GM03348 (cell line): ENCODE measurements around the gene ASIP.
A peak's percentile ranks its signal among the peaks of the same experiment; 100 is the strongest.
"Not testable (repeated sequence)": the region's sequence is repeated elsewhere in the genome, so short reads cannot be mapped to it uniquely, and the experiment has no call there.

ENCODE experiments used
- DNase-seq: peaks from one replicate; pipeline ENCODE4 v3.0.0; 2012; ENCODE audit warnings: low spot score

The ASIP gene

GRCh38 chr20:34240693-34241615 lies at the start of gene ASIP:
Gene ASIP, plus strand, starts transcription at chr20:34241423. Its CDS starts 18,952 bp downstream, at chr20:34260375.
- DNase-seq: no peak

GRCh38 chr20:34193051-34193450 lies 48.2 kb upstream of the ASIP start:
- no peak for DNase-seq

GRCh38 chr20:34199183-34199582 lies 42.0 kb upstream of the ASIP start:
- no peak for DNase-seq

GRCh38 chr20:34200023-34200422 lies 41.2 kb upstream of the ASIP start:
- DNase-seq: no peak

GRCh38 chr20:34201531-34201930 lies 39.7 kb upstream of the ASIP start:
- no peak for DNase-seq

- not testable (repeated sequence) for DNase-seq
Measured at GRCh38 chr20:34205172-34205880, 35.9 kb upstream of the ASIP start.

- no peak for DNase-seq
Measured at GRCh38 chr20:34209111-34209510, 32.1 kb upstream of the ASIP start.

GRCh38 chr20:34210271-34210670 lies 31.0 kb upstream of the ASIP start:
- DNase-seq: no peak

- DNase-seq: no peak
Measured at GRCh38 chr20:34211591-34211990, 29.6 kb upstream of the ASIP start.

GRCh38 chr20:34213213-34213612 lies 28.0 kb upstream of the ASIP start:
- no peak for DNase-seq

- peak; percentile 84 for DNase-seq
Measured at GRCh38 chr20:34215711-34216381, 25.4 kb upstream of the ASIP start.

- no peak for DNase-seq
Measured at GRCh38 chr20:34216382-34216742, 24.9 kb upstream of the ASIP start.

GRCh38 chr20:34220561-34220960 lies 20.7 kb upstream of the ASIP start:
- DNase-seq: peak; percentile 29

GRCh38 chr20:34222208-34222607 lies 19.0 kb upstream of the ASIP start:
- peak; percentile 90 for DNase-seq

- not testable (repeated sequence) for DNase-seq
Measured at GRCh38 chr20:34224251-34224650, 17.0 kb upstream of the ASIP start.

- DNase-seq: no peak
Measured at GRCh38 chr20:34231634-34232033, 9.6 kb upstream of the ASIP start.

GRCh38 chr20:34232494-34233087 lies 8.6 kb upstream of the ASIP start:
- no peak for DNase-seq

- DNase-seq: no peak
Measured at GRCh38 chr20:34233687-34234086, 7.5 kb upstream of the ASIP start.

- DNase-seq: no peak
Measured at GRCh38 chr20:34235875-34236274, 5.3 kb upstream of the ASIP start.

- no peak for DNase-seq
Measured at GRCh38 chr20:34237942-34238341, 3.3 kb upstream of the ASIP start.

- DNase-seq: no peak
Measured at GRCh38 chr20:34240121-34240520, 1.1 kb upstream of the ASIP start.

GRCh38 chr20:34242015-34242414 lies 792 bp downstream of the ASIP start:
- DNase-seq: not testable (repeated sequence)
